OCI-LY3 (cell line): ENCODE measurements around the gene STOX1.
"Not testable (repeated sequence)": the region's sequence is repeated elsewhere in the genome, so short reads cannot be mapped to it uniquely, and the experiment has no call there.

Experiments
- H2AFZ ChIP-seq: fragments of 200-600, 300-600 bp; shearing (Covaris generic); 2 replicates; pipeline ENCODE4 v1.6.0; 2014; ENCODE audit warnings: antibody characterized with exemption, low read depth, low read length
- H3K27ac ChIP-seq: fragments of 200-600, 300-600 bp; sonication (generic); 2 replicates; pipeline ENCODE4 v1.5.1; 2014; ENCODE audit warnings: mild to moderate bottlenecking, low read length, moderate library complexity, mixed read lengths
- H3K27me3 ChIP-seq: fragments of 200-600, 300-600 bp; sonication (generic); 2 replicates; pipeline ENCODE4 v1.6.1; 2014; ENCODE audit warnings: low read depth, low read length, mixed read lengths
- H3K36me3 ChIP-seq: fragments of 200-600, 300-600 bp; sonication (generic); replicated peaks from 2 replicates; pipeline ENCODE3; 2014; ENCODE audit warnings: low read depth, low read length, mixed read lengths
- H3K4me1 ChIP-seq: fragments of 300-600, 200-600 bp; sonication (generic); 2 replicates; pipeline ENCODE4 v1.6.1; 2014; ENCODE audit warnings: low read length, mixed read lengths
- H3K4me2 ChIP-seq: fragments of 200-600, 300-600 bp; sonication (generic); 2 replicates; pipeline ENCODE4 v1.6.1; 2014; ENCODE audit warnings: low read length, mixed read lengths
- H3K4me3 ChIP-seq: fragments of 300-600, 200-600 bp; sonication (generic); 2 replicates; pipeline ENCODE4 v1.5.1; 2014; ENCODE audit warnings: antibody characterized with exemption, mild to moderate bottlenecking, low read length, moderate library complexity
- H3K79me2 ChIP-seq: fragments of 300-600, 200-600 bp; shearing (Covaris generic); 2 replicates; pipeline ENCODE4 v1.6.1; 2014; ENCODE audit warnings: mild to moderate bottlenecking, low read length, mixed read lengths
- H3K9ac ChIP-seq: fragments of 300-600, 200-600 bp; shearing (Covaris generic); 2 replicates; pipeline ENCODE4 v1.6.0; 2014; ENCODE audit warnings: mild to moderate bottlenecking, low read length, moderate library complexity
- H3K9me3 ChIP-seq: fragments of 200-600, 300-600 bp; shearing (Covaris generic); 2 replicates; pipeline ENCODE4 v1.6.1; 2014; ENCODE audit warnings: low read length, mixed read lengths; ENCODE audit not compliant: insufficient read depth
- H4K20me1 ChIP-seq: fragments of 200-600, 300-600 bp; sonication (generic); 2 replicates; pipeline ENCODE4 v1.6.1; 2016; ENCODE audit warnings: low read length, mixed read lengths; ENCODE audit not compliant: insufficient read depth
- EZH2phosphoT487 ChIP-seq: fragments of 200-600 bp; shearing (Covaris generic); IDR thresholded peaks from 2 replicates; pipeline ENCODE4 v1.6.1; 2018; ENCODE audit warnings: antibody characterized with exemption, mixed run types, low read depth
- TF ChIP-seq, protein P1 (sequence below): fragments of 200-600, 300-600 bp; sonication (generic); IDR thresholded peaks from 2 replicates; pipeline ENCODE4 v1.5.1; 2014; ENCODE audit warnings: antibody characterized with exemption, low read length, low read depth

The STOX1 gene

DNA sequence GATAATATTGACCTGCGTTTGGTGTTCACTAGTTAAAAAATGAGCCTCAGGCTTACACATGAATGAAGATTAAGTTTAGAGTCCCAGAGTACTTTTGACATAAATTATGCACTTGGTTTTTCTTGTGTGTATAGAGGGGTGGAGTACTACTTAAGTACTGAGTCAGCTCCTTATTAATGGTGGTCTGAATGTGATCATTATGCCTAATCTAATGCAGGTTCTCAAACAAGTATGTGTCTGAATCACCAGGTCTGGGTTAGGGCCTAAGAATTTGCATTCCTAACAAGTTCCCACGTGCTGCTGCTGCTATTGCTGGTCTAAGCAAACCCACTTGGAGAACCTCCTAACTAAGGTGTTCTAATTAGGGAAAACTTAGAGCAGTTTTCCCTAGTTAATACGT lies 30.7 kb upstream of the STOX1 start:
- Histone ChIP-seq H3K27me3 (no peaks in the 10 kb centered on the region), H2AFZ (no peak overlapping the region), H3K4me3 (no peak overlapping the region), H3K36me3 (peaks cover 4% of the 10 kb centered on the region), H3K4me1 (no peaks in the 10 kb centered on the region), H3K9me3 (no peaks in the 10 kb centered on the region), H3K4me2 (no peak overlapping the region), H3K9ac (no peak overlapping the region), H3K79me2 (no peaks in the 10 kb centered on the region), H4K20me1 (no peaks in the 10 kb centered on the region), H3K27ac (no peak overlapping the region)
- TF ChIP-seq, protein P1, sequence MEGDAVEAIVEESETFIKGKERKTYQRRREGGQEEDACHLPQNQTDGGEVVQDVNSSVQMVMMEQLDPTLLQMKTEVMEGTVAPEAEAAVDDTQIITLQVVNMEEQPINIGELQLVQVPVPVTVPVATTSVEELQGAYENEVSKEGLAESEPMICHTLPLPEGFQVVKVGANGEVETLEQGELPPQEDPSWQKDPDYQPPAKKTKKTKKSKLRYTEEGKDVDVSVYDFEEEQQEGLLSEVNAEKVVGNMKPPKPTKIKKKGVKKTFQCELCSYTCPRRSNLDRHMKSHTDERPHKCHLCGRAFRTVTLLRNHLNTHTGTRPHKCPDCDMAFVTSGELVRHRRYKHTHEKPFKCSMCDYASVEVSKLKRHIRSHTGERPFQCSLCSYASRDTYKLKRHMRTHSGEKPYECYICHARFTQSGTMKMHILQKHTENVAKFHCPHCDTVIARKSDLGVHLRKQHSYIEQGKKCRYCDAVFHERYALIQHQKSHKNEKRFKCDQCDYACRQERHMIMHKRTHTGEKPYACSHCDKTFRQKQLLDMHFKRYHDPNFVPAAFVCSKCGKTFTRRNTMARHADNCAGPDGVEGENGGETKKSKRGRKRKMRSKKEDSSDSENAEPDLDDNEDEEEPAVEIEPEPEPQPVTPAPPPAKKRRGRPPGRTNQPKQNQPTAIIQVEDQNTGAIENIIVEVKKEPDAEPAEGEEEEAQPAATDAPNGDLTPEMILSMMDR = no peak

DNA sequence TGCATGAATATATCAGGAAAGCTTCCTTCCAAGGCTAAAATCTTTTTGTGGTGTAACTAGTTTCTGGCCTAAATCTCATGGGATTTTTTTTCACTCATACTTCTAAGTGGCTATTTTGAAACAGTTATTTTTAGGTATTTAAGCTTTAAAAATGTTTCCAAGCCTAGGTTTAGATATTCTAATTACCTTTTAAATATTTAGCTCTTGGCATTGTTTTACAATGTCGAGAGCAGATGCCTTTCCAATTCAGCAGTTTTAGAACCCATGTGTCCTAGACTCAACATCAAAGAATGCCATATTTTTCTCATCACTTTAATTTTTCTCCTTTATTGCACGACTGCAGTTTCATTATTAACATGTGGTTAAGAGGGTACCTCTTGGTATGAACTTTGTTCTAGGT lies 27.1 kb upstream of the STOX1 start:
- no peaks in the 10 kb centered on the region for H3K36me3 ChIP-seq
- H3K4me2 ChIP-seq = no peak overlapping the region
- H4K20me1 ChIP-seq = no peaks in the 10 kb centered on the region
- H3K9me3 ChIP-seq = no peaks in the 10 kb centered on the region
- no peak overlapping the region for H3K4me3 ChIP-seq
- no peaks in the 10 kb centered on the region for H3K79me2 ChIP-seq
- no peaks in the 10 kb centered on the region for H3K4me1 ChIP-seq
- no peak overlapping the region for H2AFZ ChIP-seq
- no peak overlapping the region for H3K27ac ChIP-seq
- no peak overlapping the region for H3K9ac ChIP-seq
- H3K27me3 ChIP-seq = no peaks in the 10 kb centered on the region
- TF ChIP-seq, protein P1 = no peak
- no peak for TF ChIP-seq EZH2phosphoT487

DNA sequence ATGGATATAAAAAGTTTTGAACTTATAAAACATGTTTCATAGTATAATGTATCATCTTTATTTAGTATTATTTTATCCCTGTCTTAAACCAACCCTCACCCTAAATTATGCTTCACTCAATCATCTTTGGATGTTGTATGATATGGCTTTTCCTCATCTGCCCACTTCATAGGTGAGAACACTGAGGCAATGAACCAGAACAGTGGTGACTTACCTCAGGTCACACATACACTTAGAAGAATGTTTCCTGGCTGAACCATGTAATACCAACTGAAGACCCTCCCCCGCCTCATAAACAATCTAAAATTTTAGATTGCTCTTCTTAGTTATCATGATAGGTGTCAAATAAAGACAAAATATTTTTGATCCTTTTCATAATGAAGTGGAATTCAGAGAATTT lies 22.6 kb upstream of the STOX1 start:
- H3K4me3 ChIP-seq = no peak overlapping the region
- no peak overlapping the region for H3K9ac ChIP-seq
- no peaks in the 10 kb centered on the region for H3K4me1 ChIP-seq
- H3K9me3 ChIP-seq = no peaks in the 10 kb centered on the region
- no peak overlapping the region for H2AFZ ChIP-seq
- TF ChIP-seq, protein P1 = no peak
- no peak for TF ChIP-seq EZH2phosphoT487
- H3K4me2 ChIP-seq = no peak overlapping the region
- no peak overlapping the region for H3K27ac ChIP-seq
- H3K36me3 ChIP-seq = no peaks in the 10 kb centered on the region
- no peaks in the 10 kb centered on the region for H3K27me3 ChIP-seq
- no peaks in the 10 kb centered on the region for H4K20me1 ChIP-seq
- no peaks in the 10 kb centered on the region for H3K79me2 ChIP-seq

DNA sequence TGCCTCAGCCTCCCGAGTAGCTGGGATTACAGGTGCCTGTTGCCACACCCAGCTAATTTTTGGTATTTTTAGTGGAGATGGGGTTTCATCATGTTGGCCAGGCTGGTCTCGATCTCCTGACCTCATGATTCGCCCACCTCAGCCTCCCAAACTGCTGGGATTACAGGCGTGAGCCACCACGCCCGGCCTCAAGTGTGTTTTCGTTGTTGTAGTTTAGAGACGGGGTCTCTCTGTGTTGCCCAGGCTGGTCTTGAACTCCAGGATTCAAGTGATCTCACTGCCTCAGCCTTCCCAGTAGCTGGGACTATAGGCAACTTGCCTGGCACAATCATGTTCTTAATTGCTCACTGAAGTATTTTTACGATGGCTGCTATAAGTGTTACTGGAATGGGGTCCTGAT lies 16.5 kb upstream of the STOX1 start:
- not testable (repeated sequence) for H2AFZ ChIP-seq, H3K4me3 ChIP-seq, H3K4me2 ChIP-seq, H3K27me3 ChIP-seq, H3K4me1 ChIP-seq, H4K20me1 ChIP-seq, H3K36me3 ChIP-seq, H3K9ac ChIP-seq, H3K27ac ChIP-seq, H3K79me2 ChIP-seq, H3K9me3 ChIP-seq
